Measurements from ENCODE around the gene STEAP1B.

The STEAP1B gene

GRCh38 chr7:22397981-22398380, 102.0 kb downstream of the STEAP1B start:
- no peak for DNase-seq

DNA sequence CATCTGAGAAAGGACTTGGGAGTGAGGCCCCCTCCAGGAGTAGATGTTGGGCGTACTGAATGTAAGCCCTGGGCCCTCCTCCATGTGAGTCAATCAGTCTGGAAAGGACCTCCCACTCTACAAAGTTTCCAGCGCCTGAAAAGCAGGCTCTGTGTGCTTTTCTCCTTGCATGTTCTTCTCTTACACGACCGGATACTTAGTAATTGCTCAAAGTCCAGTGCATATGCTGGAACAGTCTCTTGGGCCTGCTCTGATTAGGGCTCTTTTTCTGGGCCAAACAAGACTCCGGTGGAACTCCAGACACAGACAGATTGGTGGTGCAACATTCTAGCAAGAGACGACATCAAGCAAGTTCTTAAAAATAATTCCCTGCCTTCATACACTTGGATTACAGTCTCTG, 104.8 kb downstream of the STEAP1B start:
- no peak for DNase-seq

- DNase-seq: no peak
Observed at GRCh38 chr7:22394739-22395138, 105.2 kb downstream of the STEAP1B start.

- DNase-seq: no peak
Observed at GRCh38 chr7:22393913-22394729, 105.9 kb downstream of the STEAP1B start.

- DNase-seq: no peak
Observed at GRCh38 chr7:22390516-22390915, 109.5 kb downstream of the STEAP1B start.

DNA sequence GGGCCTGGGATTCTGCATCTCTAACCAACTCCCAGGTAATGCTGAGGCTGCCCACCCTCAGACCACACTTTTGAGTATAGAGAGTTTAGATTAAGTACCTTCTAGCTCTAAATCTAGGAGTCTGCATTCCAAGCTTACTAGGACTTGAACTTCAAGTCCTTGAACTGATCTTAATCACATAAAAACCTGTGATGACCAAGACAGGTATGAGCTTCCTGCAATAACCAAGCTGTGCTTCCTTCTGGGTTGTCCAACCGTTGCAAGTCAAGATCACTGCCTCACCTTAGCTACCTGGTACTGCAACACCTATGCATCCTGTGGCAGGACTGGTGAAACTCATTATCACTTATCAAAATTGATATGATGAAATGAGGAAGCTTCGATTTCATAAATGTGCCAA, 110.1 kb downstream of the STEAP1B start:
- no peak for DNase-seq

- DNase-seq: no peak
Observed at GRCh38 chr7:22387583-22387982, 112.4 kb downstream of the STEAP1B start.

GRCh38 chr7:22386865-22387264, 113.1 kb downstream of the STEAP1B start:
- no peak for DNase-seq

DNA sequence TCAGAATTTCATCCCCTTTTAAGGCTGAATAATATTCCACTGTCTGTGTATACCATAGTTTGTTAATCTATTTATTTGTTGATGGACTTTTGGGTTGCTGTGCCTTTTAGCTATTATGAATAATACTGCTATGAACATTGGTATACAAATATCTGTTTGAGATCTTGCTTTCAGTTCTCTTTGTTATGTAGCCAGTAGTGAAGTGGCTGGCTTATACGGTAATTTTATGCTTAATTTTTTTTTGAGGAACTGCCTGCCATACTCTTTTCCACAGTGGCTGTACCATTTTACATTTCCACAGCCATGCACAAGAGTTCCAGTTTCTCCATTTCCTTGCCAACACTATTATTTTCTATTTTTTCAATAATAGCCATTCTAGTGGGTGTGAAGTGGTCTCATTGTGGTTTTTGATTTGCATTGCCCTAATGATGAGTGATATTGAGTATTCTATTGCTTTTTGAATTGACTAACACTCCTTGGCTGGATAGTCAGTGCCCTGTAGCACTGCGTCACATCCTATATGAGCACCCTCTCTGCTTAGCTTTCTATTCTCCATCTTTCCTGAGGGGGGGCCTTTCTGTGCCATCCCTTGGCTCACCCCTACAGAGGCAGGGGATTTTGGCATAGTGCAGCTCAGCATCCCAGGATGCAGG, 113.7 kb downstream of the STEAP1B start:
- DNase-seq: no peak

DNA sequence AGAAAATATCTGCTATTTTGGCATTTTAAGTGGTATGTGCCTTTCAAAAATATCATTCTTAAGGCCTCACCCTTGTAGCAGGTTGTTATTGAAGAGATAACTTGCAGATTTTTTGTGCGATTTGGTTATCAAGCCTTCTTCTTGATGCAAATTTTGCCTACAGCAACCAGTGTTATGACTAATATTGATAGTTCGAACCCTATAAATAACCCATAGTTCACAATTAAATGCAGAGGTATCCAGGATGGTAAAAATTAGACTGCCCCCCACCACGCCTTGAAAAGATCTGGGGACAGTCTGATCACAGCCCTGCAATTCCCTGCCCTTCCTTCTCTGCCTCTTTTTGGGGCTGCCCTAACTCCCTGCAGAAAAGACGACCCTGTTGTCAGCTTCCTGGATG, 114.7 kb downstream of the STEAP1B start:
- no peak for DNase-seq

DNA sequence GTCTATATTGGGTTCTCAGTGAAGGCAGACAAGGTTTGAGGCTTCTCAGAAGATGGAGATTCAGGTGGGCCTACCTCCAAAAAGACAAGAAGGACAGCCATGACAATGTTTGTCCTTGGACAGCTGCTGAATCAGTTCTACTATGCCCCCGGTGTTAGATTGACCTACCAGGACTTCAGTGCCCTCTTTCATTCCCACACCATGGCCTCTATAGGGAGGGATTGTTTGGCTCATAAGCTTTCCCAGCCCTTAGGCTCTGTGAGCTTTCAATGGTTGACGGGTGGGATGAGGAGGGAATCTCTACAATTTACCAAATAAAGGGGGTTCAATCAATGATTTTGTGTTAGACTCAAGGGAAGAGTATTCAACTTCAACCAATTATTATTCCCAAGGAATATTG, 119.7 kb downstream of the STEAP1B start:
- no peak for DNase-seq

DNA sequence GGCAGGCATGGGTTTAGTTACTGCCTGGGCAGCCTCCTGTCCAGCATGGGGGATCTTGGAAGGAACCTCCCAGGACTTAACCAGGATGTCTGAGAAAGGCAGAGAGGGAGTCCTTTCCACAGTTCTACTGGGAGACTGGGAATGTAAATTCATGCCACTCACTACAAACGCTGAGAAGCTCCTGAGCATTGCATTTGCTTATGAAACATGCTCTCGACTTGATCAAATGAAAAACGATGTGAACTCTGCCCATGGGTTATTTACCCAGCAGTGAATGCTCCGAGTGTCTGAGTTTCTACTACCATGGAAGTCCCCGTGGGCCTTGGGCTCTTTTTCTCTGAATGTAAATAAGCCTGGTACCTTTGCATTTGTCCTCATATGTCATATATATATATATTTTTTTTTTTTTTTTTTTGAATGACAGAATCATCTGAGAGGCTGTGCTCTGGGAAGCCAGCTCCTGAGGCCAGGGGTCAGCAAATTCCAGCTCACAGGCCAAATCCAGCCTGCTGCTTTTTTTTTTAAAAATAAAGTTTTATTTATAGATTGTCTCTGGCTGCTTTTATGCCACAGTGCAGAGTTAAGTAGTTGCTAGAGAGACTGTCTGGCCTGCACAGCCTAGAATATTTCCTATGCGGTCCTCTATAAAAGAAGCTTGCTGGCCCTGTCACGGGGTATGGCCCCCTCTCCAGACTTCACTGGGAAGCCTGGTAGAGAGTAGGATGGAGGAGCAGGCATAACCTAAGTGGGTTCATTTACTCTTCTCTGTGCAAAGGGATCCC, 121.6 kb downstream of the STEAP1B start:
- no peak for DNase-seq

DNA sequence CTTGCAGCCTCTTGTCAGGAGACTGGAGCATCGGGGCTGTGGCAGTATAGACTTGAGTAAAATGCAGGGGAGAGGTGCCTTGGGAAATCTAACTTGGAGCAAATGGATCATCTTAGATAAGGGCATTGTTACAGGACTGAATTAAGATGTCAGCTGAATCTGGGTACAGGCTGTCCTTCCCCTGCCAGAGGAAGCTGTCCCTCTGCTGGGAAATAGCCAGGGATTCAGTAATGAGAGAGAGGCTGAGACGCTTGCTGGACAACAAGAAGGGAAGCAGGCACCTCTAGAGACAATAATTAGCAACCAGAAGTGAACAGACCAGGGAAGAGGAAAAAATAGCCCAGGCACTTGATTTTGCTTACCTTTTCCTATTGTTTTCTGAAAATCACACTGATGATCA, 122.3 kb downstream of the STEAP1B start:
- DNase-seq: no peak

GRCh38 chr7:22375359-22376048, 124.5 kb downstream of the STEAP1B start:
- no peak for DNase-seq

DNA sequence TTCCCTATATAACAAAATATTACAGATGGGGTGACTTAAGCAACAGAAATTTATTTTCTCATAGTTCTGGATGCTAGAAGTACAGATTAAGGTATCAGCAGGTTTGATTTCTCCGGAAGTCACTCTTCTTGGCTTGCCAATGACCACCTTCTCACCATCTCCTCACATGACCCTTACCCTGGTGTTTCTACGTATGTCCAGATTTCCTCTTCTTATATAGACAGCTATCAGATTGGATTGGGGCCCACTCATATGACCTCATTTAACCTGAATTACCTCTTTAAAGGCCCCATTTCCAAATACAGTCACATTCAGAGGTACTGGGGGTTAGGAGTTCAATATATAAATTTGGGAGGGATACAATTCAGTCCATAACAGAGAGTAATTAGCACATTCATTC, 126.1 kb downstream of the STEAP1B start:
- no peak for DNase-seq

- no peak for DNase-seq
Observed at GRCh38 chr7:22373388-22373787, 126.6 kb downstream of the STEAP1B start.

GRCh38 chr7:22372863-22373262, 127.1 kb downstream of the STEAP1B start:
- DNase-seq: no peak

DNA sequence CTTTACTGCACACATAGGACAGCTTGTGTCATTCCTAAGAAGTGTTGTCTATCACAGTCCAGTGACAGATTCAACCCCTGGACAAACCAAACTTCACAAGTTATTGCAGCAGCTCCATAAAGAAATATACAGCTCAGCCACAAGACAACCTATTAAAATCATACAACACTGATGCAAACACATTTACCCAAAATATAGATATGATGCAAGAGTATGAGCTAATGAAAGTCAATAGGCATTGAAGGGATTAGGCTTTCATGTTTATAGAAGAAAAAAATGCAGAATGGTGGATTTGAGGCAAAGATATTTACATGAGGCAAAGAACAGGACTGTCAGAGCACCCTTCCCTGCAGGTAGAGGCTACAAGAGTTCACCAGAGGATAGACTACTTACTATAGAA, 128.1 kb downstream of the STEAP1B start:
- no peak for DNase-seq

Data from CD4-positive, alpha-beta T cell treated with Interleukin-1 beta for 1 hour (primary cell).